Measurements from ENCODE around the gene NCDN. TPM values are rescaled to one million over a fixed set of nuclear protein-coding genes. Genes with fewer than 3 reads are reported as not detected.

Gene NCDN, protein sequence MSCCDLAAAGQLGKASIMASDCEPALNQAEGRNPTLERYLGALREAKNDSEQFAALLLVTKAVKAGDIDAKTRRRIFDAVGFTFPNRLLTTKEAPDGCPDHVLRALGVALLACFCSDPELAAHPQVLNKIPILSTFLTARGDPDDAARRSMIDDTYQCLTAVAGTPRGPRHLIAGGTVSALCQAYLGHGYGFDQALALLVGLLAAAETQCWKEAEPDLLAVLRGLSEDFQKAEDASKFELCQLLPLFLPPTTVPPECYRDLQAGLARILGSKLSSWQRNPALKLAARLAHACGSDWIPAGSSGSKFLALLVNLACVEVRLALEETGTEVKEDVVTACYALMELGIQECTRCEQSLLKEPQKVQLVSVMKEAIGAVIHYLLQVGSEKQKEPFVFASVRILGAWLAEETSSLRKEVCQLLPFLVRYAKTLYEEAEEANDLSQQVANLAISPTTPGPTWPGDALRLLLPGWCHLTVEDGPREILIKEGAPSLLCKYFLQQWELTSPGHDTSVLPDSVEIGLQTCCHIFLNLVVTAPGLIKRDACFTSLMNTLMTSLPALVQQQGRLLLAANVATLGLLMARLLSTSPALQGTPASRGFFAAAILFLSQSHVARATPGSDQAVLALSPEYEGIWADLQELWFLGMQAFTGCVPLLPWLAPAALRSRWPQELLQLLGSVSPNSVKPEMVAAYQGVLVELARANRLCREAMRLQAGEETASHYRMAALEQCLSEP
- total RNA-seq (2021; fragmentation: NEBNext Ultra II Directional; extraction: Animal tissue kit (Norgen Biotek cat#: 25700)), result 10 to 100 TPM; 43.4 to 63.2 (median 49.0) TPM
- long read RNA-seq, transcript NCDN-201 (8 exons, 3,433 nt), result major isoform, 11 of 42 reads
- long read RNA-seq, transcript NCDN-202 (7 exons, 3,683 nt), result minor isoform, 10 of 42 reads
- long read RNA-seq, partial matches to known transcripts, result 4 of 42 reads
- long read RNA-seq, other reads (novel, unspliced or antisense), result 17 of 42 reads

DNA sequence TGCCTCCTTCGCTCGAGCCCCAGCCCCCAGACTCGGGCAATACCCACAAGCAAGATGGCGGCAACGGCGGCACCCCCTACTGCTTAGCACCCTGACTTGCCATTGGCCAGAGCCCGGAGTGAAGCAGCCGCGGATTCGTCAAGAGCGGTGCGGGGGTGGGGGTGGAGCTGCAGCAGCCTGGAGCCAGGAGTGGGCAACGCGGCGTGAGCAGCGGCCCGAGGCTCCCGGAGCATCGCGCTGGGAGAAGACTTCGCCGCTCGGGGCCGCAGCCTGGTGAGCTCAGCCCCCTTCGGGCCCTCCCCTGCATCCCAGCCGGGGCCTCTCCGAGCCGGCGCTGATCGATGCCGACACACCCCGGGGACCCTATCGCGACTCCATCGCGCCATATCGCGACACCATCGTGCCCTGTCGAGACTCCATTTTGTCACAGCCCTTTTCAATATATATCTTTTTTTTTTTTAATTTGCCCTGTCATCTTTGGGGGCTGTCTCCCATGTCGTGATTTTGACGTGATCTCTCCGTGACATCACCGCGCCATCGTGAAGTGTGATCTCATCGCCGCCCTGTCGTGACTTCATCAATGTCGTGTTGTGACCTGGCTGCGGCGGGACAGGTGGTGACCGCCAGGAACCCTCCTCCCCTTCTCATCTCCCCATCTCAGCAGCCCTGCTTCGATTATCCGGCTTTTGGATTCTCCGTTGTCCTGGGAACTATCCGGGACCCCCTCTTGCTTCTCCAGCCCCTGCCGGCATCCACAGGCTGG is at the start of gene NCDN:
NCDN (plus strand) TSS at position 189 of the 763 bp plus-strand sequence; CDS start at position 581, 392 bp downstream.
- peaks cover 6% of the 10 kb centered on the region for H3K27me3 Mint-ChIP-seq (ENCODE audit: insufficient read depth)
- peaks cover 6% of the 10 kb centered on the region for H3K36me3 Mint-ChIP-seq (ENCODE audit: low read depth)
- H3K27ac Mint-ChIP-seq, result peak within 1 kb of the TSS; percentile 89
- no peaks in the 10 kb centered on the region for H3K9me3 Mint-ChIP-seq
- DNase-seq, result peak; percentile 95
- H3K4me1 Mint-ChIP-seq (ENCODE audit: low read depth), result peaks cover 56% of the 10 kb centered on the region
- TF ChIP-seq, protein P1, sequence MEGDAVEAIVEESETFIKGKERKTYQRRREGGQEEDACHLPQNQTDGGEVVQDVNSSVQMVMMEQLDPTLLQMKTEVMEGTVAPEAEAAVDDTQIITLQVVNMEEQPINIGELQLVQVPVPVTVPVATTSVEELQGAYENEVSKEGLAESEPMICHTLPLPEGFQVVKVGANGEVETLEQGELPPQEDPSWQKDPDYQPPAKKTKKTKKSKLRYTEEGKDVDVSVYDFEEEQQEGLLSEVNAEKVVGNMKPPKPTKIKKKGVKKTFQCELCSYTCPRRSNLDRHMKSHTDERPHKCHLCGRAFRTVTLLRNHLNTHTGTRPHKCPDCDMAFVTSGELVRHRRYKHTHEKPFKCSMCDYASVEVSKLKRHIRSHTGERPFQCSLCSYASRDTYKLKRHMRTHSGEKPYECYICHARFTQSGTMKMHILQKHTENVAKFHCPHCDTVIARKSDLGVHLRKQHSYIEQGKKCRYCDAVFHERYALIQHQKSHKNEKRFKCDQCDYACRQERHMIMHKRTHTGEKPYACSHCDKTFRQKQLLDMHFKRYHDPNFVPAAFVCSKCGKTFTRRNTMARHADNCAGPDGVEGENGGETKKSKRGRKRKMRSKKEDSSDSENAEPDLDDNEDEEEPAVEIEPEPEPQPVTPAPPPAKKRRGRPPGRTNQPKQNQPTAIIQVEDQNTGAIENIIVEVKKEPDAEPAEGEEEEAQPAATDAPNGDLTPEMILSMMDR (IDR thresholded peaks at IDR 0.05), result no peak
- H3K4me3 Mint-ChIP-seq, result peak within 1 kb of the TSS; percentile 95

DNA sequence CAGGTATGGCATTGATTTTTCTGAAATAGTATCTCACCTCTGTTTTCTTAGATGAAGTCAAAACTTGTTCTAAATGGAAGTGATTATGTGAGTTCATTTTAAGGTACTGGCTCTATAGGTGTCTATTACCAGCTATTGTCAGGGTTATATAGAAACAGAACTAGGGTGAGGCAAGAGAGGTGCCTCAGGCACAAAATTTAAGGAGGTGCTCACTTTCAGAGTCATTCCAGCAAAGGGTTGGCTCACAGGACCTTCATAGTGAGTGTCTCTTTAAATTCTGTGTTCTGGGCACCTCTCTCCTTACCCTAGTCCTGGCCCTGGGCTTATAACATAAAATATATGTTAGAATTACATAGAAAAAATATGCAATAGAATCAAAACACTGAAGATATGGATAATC is 49.7 kb upstream of the NCDN start:
- TF ChIP-seq, protein P1 (IDR thresholded peaks at IDR 0.05), result no peak
- H3K4me1 Mint-ChIP-seq (ENCODE audit: low read depth), result peaks cover 31% of the 10 kb centered on the region
- H3K36me3 Mint-ChIP-seq (ENCODE audit: low read depth), result 0 out of 2 replicates have a peak, but pooled peaks cover 5% of the 10 kb centered on the region

DNA sequence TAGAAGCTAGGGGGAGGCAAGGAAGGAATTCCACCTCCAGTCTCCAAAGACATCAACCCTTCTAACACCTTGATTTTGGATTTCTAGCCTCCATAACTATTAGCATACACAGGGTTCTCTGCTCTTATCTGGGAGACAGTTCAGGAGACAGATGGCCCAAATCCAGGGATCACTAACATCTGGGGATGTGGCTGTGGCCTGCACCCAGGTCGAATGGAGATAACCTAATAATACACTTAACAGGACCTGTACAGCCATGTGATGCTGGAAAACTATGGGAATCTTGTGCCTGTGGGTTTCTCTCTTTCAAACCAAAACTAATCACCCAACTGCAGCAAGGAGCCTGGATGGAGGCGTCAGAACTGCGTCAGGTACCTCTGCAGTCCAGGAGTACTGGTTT is 48.0 kb upstream of the NCDN start:
- H3K4me3 Mint-ChIP-seq, result no peak overlapping the region
- H3K9me3 Mint-ChIP-seq, result no peaks in the 10 kb centered on the region; the same call in 1 of the 2 replicates
- no peak for DNase-seq
- no peak overlapping the region for H3K27ac Mint-ChIP-seq
- TF ChIP-seq, protein P1 (IDR thresholded peaks at IDR 0.05), result no peak
- no peaks in the 10 kb centered on the region for H3K27me3 Mint-ChIP-seq (ENCODE audit: insufficient read depth)
- no peaks in the 10 kb centered on the region for H3K36me3 Mint-ChIP-seq (ENCODE audit: low read depth)
- peaks cover 30% of the 10 kb centered on the region for H3K4me1 Mint-ChIP-seq (ENCODE audit: low read depth)

More for the DNA sequence above, 49.7 kb upstream of the NCDN start:
- Mint-ChIP-seq H3K4me3 (no peak overlapping the region), H3K27me3 (ENCODE audit: insufficient read depth) (no peaks in the 10 kb centered on the region), H3K27ac (no peak overlapping the region), H3K9me3 (no peaks in the 10 kb centered on the region)
- DNase-seq, result no peak

DNA sequence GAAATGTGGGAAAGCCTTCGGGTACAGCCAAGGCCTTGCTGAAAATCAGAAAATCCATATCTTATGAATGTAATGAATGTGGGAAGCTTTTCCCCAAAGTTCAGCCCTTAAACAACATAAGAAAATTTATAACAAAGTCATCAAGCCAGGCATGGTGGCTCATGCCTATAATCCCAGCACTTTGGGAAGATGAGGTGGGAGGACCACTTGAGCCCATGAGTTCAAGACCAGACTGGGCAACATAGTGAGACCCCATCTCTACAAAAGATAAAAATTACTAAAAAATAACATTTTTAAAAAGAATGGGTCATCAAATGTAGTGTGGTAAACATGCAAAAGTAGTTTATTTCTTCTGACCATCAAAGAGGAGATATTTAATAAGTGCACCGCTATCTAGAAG is 46.3 kb upstream of the NCDN start:
- peaks cover 12% of the 10 kb centered on the region for H3K4me1 Mint-ChIP-seq (ENCODE audit: low read depth)

More for the DNA sequence above, 46.3 kb upstream of the NCDN start:
- peaks cover 12% of the 10 kb centered on the region for H3K9me3 Mint-ChIP-seq
- H3K36me3 Mint-ChIP-seq (ENCODE audit: low read depth), result peaks cover 12% of the 10 kb centered on the region
- TF ChIP-seq, protein P1 (IDR thresholded peaks at IDR 0.05), result no peak
- no peaks in the 10 kb centered on the region for H3K27me3 Mint-ChIP-seq (ENCODE audit: insufficient read depth)
- no peak overlapping the region for H3K4me3 Mint-ChIP-seq
- no peak overlapping the region for H3K27ac Mint-ChIP-seq
- DNase-seq, result no peak

All from HFFc6 (cell line).